Activated CD8-positive, alpha-beta memory T cell treated with anti-CD3 and anti-CD28 coated beads for 4 hours (primary cell): ENCODE measurements around the gene CLEC1A.
"Not testable (repeated sequence)": the region's sequence is repeated elsewhere in the genome, so short reads cannot be mapped to it uniquely, and the experiment has no call there.

Experiments used
- DNase-seq, 2 donors: peaks; one replicate each; pipeline ENCODE4 v3.0.0-alpha.2; 2020; ENCODE audit warnings: low read depth in 2 of 2

CLEC1A gene

GRCh38 chr12:10052193-10052913 is 46.4 kb downstream of the CLEC1A start:
- DNase-seq, result no peak

GRCh38 chr12:10048526-10048925 is 50.3 kb downstream of the CLEC1A start:
- no peak for DNase-seq

GRCh38 chr12:10042167-10042566 is 56.6 kb downstream of the CLEC1A start:
- DNase-seq, result no peak

- no peak for DNase-seq
These were observed 64.8 kb downstream of the CLEC1A start for GRCh38 chr12:10033783-10034545.

- no peak for DNase-seq
These were observed 67.0 kb downstream of the CLEC1A start for GRCh38 chr12:10031771-10032175.

GRCh38 chr12:10031321-10031720 is 67.5 kb downstream of the CLEC1A start:
- no peak for DNase-seq

GRCh38 chr12:10030446-10030845 is 68.3 kb downstream of the CLEC1A start, which contains the start of gene CLEC9A:
Gene CLEC9A (plus strand): TSS chr12:10030682. CDS start chr12:10052688, 22,006 bp downstream.
- DNase-seq, result no peak

- DNase-seq, result no peak
These were observed 71.1 kb downstream of the CLEC1A start for GRCh38 chr12:10027721-10028120.

- no peak for DNase-seq
These were observed 71.5 kb downstream of the CLEC1A start for GRCh38 chr12:10027311-10027710.

GRCh38 chr12:10026666-10027065 is 72.1 kb downstream of the CLEC1A start:
- not testable (repeated sequence) for DNase-seq

GRCh38 chr12:10025236-10025635 is 73.5 kb downstream of the CLEC1A start:
- no peak for DNase-seq

- no peak for DNase-seq
These were observed 77.4 kb downstream of the CLEC1A start for GRCh38 chr12:10021342-10021741.
